Stomach (tissue), 9 donors: ENCODE measurements around the gene CD101. TPM values are rescaled to one million over a fixed set of nuclear protein-coding genes. Genes with fewer than 3 reads are reported as not detected.

Source experiments
- DNase-seq, 2 donors: peaks; one replicate each; pipeline versions ENCODE4 v3.0.0 to v3.0.0-alpha.2; 2013 to 2019
- H3K27ac ChIP-seq, 5 donors: fragments of 200-600 bp in 4 of 5; sonication (generic) in 4 of 5; one replicate each; pipeline ENCODE4 v1.5.1; 2013 to 2019; ENCODE audit warnings: mild to moderate bottlenecking in 1 of 5, moderate library complexity in 1 of 5
- H3K27me3 ChIP-seq, 3 donors: fragments of 200-600 bp; sonication (generic); one replicate each; pipeline ENCODE4 v1.5.1; 2017 to 2019; ENCODE audit warnings: mixed run types in 1 of 3
- H3K36me3 ChIP-seq, 4 donors: fragments of 200-600 bp; sonication (generic); 1 replicate in 3 of 4; 2 replicates in 1 of 4; pipeline ENCODE4 v1.5.1; 2016 to 2019
- H3K4me1 ChIP-seq, 4 donors: fragments of 200-600 bp; sonication (generic); one replicate each; pipeline ENCODE4 v1.5.1; 2016 to 2019
- H3K4me3 ChIP-seq, 4 donors: fragments of 200-600 bp; sonication (generic) in 3 of 4; one replicate each; pipeline ENCODE4 v1.5.1; 2016 to 2019; ENCODE audit warnings: mild to moderate bottlenecking in 1 of 4
- H3K9me3 ChIP-seq, 4 donors: fragments of 200-600 bp; sonication (generic); one replicate each; pipeline ENCODE4 v1.5.1; 2016 to 2019
- CTCF ChIP-seq, 7 experiments: fragments of 450-650 bp in 4 of 7; fragments of 200-600 bp in 3 of 7; sonication (generic) in 3 of 7; IDR thresholded peaks; one replicate each; pipeline ENCODE4 v1.5.1; 2016 to 2019; ENCODE audit warnings: antibody characterized with exemption in 7 of 7, control low read depth in 2 of 7, mild to moderate bottlenecking in 1 of 7
- EP300 ChIP-seq: sonication (generic); formaldehyde crosslinking; IDR thresholded peaks from one replicate; pipeline ENCODE4 v1.6.1; 2017; ENCODE audit warnings: antibody characterized with exemption
- POLR2A ChIP-seq, 4 donors: fragments of 450-650 bp; IDR thresholded peaks; one replicate each; pipeline ENCODE4 v1.6.1; 2016; ENCODE audit warnings: antibody characterized with exemption in 4 of 4, control low read depth in 2 of 4, mild to moderate bottlenecking in 1 of 4, moderate library complexity in 1 of 4
- POLR2AphosphoS5 ChIP-seq, 3 donors: sonication (generic); formaldehyde crosslinking; IDR thresholded peaks; one replicate each; pipeline ENCODE4 v1.6.1; 2016; ENCODE audit warnings: antibody characterized with exemption in 3 of 3
- WGBS, 5 donors: extraction: QIAGEN DNeasy Blood & Tissue Kit in 3 of 5; methylation state at CpG; one replicate each; pipeline versions ENCODE4 v1.1.5 to v1.1.7; 2013 to 2018; 5-methylcytosine and 5-hydroxymethylcytosine counted together
- intact Hi-C: fragments of 100-400 bp; cut with DNase I; formaldehyde crosslinking; loops from one replicate; pipeline ENCODE4 v1.15.1; 2023; ENCODE audit warnings: low total_unique reads
- polyA plus RNA-seq, 3 donors: library from polyadenylated mRNA; stranded (reverse); fragments of 200-250 nt; gene quantifications; one replicate each; pipeline ENCODE4 v1.2.3, GENCODE V29; 2013
- small RNA-seq, 4 donors: library from RNA; depleted of rRNA; stranded (forward); fragments of <200 nt; gene quantifications; one replicate each; pipeline ENCODE3, GENCODE V24; 2016
- total RNA-seq, 5 donors: library from RNA; depleted of rRNA; stranded (reverse); fragments of >200 nt; gene quantifications; one replicate each; pipeline versions ENCODE4 v1.1.0 to v1.2.3, GENCODE V29; 2014 to 2016
- donor health status: healthy with polysubstance abuse.
- donor health status: Bipolar disorder and iron deficiency.
- donor health status: healthy.

The CD101 gene
- total and polyA plus RNA-seq, 8 donors, result 0.45 to 8.8 (median 1.8) TPM; not detected in 2

GRCh38 chr1:117079737-117080136 is 78.2 kb downstream of the CD101 start:
- 49 to 89% (median 66%) methylated on average over 6 of the region's 6 CpGs for WGBS, 5 donors
- Histone ChIP-seq H3K9me3 (no peaks in the 10 kb centered on the region), H3K4me3 (no peak overlapping the region), H3K27ac (no peak overlapping the region), H3K36me3 (peaks cover 32 to 100% (median 93%) of the 10 kb centered on the region in 4 donors), H3K27me3 (no peaks in the 10 kb centered on the region), H3K4me1 (no peaks in the 10 kb centered on the region)
- intact Hi-C loops, result no loop called here
- peak in 1 of 2 donors; percentile 64 for DNase-seq
- TF ChIP-seq EP300 (no peak), CTCF (IDR thresholded peaks at IDR 0.05) (no peak), POLR2AphosphoS5 (IDR thresholded peaks at IDR 0.05) (no peak), POLR2A (IDR thresholded peaks at IDR 0.05) (no peak)

GRCh38 chr1:117084231-117084630 is 82.7 kb downstream of the CD101 start:
- Histone ChIP-seq H3K9me3 (no peaks in the 10 kb centered on the region), H3K4me3 (no peak overlapping the region), H3K27ac (no peak overlapping the region), H3K27me3 (no peaks in the 10 kb centered on the region), H3K36me3 (peaks cover 15 to 86% (median 65%) of the 10 kb centered on the region in 4 donors), H3K4me1 (no peaks in the 10 kb centered on the region)
- 81 to 98% (median 82%) methylated on average over 5 to 6 of the region's 6 CpGs for WGBS, 5 donors
- intact Hi-C loops, result no loop called here
- TF ChIP-seq CTCF (IDR thresholded peaks at IDR 0.05) (no peak), POLR2AphosphoS5 (IDR thresholded peaks at IDR 0.05) (no peak), EP300 (no peak), POLR2A (IDR thresholded peaks at IDR 0.05) (no peak)
- DNase-seq, result no peak

Small RNA genes within 50 kb of the gene (small RNA-seq; reads per million reads assigned to genes)
- 0 reads per million in 4 donors for gene RNA5SP55

Other genes with a start within 250 kb of the CD101 start
- 10 to 100 TPM in 1 of 5 donors, 1 to 10 TPM in 3, not detected in 1; 2.9 to 14.3 (median 4.8) TPM for gene CD2, start 247.3 kb upstream of the CD101 start, total RNA-seq
- 1 to 10 TPM; 1.7 to 9.8 (median 3.3) TPM for gene CD2, start 247.3 kb upstream of the CD101 start, polyA plus RNA-seq
- gene PTGFRN, start 91.8 kb upstream of the CD101 start, total RNA-seq, result 10 to 100 TPM; 30.9 to 66.6 (median 47.2) TPM
- gene PTGFRN, start 91.8 kb upstream of the CD101 start, polyA plus RNA-seq, result 10 to 100 TPM in 1 of 3 donors, 1 to 10 TPM in 2; 3.8 to 42.9 (median 9.7) TPM
- gene TTF2, start 58.6 kb downstream of the CD101 start, total RNA-seq, result 10 to 100 TPM in 4 of 5 donors, 1 to 10 TPM in 1; 6.2 to 58.7 (median 27.0) TPM
- gene TTF2, start 58.6 kb downstream of the CD101 start, polyA plus RNA-seq, result 1 to 10 TPM; 1.7 to 4.1 (median 2.1) TPM
- 1 to 10 TPM in 2 of 5 donors, under 1 TPM in 2, not detected in 1; 0.29 to 6.8 (median 2.5) TPM for gene TRIM45, start 120.0 kb downstream of the CD101 start, total RNA-seq
- gene TRIM45, start 120.0 kb downstream of the CD101 start, polyA plus RNA-seq, result 1 to 10 TPM in 2 of 3 donors, under 1 TPM in 1; 0.61 to 2.9 (median 1.9) TPM
- gene VTCN1, start 209.2 kb downstream of the CD101 start, total RNA-seq, result 1 to 10 TPM in 1 of 5 donors, under 1 TPM in 1, not detected in 3; 0.73 to 3.2 TPM
- gene VTCN1, start 209.2 kb downstream of the CD101 start, polyA plus RNA-seq, result under 1 TPM in 2 of 3 donors, not detected in 1; 0.48 to 0.56 TPM